Activated T-cell treated with anti-CD3 and anti-CD28 coated beads, Interleukin-2, amount 50 U/mL, for 1 hour (primary cell): ENCODE results near the gene IL16.

Experiments used
- DNase-seq: peaks from one replicate; pipeline ENCODE4 v3.0.0-alpha.2; 2020

The IL16 gene

DNA sequence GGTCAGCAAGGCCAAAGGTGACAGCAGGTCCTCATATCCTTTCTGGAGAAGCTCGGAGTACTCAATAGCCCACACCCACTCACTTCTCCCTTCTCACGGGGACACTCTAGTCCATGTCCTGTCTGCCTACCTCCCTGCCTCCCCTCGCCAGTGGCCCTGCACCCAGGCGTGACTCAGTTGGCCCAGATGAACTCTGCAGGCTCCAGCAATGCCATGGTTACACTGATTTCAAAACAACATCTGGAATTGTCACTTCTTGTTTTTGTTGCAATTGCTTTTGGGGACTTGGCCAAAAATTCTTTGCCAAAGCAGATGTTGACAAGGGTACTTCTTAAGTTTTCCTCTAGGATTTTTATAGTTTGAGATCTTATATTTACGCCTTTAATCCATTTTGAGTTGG lies 13.0 kb downstream of the IL16 start:
- DNase-seq = no peak

- DNase-seq = no peak
Measured at GRCh38 chr15:81211376-81211775, 14.7 kb downstream of the IL16 start.

- DNase-seq = no peak
Measured at GRCh38 chr15:81213982-81214381, 17.3 kb downstream of the IL16 start.

GRCh38 chr15:81215531-81215930 lies 18.9 kb downstream of the IL16 start:
- no peak for DNase-seq

- DNase-seq = no peak
Measured at GRCh38 chr15:81215983-81216382, 19.3 kb downstream of the IL16 start.

- no peak for DNase-seq
Measured at GRCh38 chr15:81216422-81216821, 19.7 kb downstream of the IL16 start.

DNA sequence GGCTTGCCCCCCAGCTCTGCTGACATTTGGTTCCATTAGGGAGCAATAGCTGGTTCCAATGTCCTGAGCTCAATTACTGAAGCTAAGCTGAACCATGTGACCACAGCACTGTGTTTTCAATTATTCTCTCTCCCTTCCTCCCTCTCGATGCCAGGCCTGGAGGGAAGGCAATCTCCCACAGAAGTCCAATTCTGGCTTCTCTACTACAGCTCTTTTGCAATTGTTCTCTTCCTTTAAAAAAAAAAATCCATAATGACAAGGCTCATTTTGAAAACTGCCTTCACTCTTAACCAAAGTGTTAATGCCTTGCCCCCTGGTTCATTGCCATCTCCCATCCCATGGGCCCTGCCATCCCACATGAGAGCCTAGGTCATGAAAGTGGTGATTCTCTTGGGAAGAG lies 24.8 kb downstream of the IL16 start:
- no peak for DNase-seq

DNA sequence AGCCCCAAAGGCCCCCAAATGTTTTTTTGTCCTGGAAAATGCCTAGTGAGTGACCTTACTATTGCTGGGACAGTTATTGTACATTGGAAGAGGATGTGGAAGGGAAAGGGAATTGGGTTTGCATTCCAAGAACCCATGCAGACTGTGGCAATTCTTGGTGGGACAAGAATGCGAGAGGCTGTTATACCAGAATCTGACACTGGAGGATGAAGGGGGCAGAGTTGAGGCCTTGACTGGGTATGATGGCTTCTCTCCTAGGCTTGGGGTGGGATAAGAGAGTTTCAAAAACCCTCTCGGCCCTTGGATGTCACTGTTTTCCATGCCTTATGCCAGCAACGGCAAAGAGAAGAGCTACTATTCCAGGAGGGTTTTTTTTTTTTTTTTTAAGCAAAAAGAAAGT lies 25.3 kb downstream of the IL16 start:
- DNase-seq = no peak

GRCh38 chr15:81223346-81223971 lies 26.8 kb downstream of the IL16 start:
- DNase-seq = no peak

- no peak for DNase-seq
Measured at GRCh38 chr15:81224232-81224631, 27.6 kb downstream of the IL16 start.

GRCh38 chr15:81225161-81225671 lies 28.5 kb downstream of the IL16 start:
- DNase-seq = no peak

DNA sequence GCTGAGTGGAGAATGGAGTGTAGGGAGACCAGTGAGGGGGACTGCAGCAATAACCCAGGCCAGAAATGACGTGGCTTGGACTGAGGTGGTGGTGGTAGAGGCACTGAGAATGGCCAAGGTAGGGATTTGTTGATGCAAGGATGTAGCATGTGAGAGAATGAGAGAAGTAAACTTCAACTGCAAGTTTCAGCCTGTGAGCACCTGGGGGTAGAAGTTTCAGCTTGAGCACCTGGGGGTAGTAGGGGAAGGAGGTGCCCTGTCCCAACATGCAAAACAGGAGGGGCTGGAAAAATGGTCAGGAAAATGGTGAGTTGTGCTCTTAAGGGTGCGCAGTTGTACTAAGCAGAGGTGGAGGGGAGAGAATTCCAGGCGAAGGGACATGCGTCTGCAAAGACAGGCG lies 31.0 kb downstream of the IL16 start:
- no peak for DNase-seq

- DNase-seq = no peak
Measured at GRCh38 chr15:81229586-81229985, 32.9 kb downstream of the IL16 start.

- no peak for DNase-seq
Measured at GRCh38 chr15:81235276-81236123, 38.8 kb downstream of the IL16 start.

- DNase-seq = no peak
Measured at GRCh38 chr15:81239190-81239589, 42.5 kb downstream of the IL16 start.

DNA sequence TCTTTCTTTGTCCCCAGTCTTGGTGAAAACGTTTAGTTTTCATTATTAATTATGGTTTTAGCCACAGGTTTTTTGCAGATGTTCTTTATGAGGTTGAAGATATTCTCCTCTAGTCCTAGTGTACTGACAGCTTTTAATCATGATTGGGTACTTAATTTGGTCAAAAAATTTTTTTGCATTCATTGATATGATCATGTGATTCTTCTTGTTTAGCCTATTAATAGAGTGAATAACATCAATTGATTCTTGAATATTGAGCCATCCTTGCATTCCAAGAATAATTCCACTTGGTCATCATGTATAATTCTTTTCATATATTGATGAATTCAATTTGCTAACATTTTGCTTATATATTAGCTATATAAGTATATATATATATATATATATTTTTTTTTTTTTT lies 46.1 kb downstream of the IL16 start:
- DNase-seq = no peak

- no peak for DNase-seq
Measured at GRCh38 chr15:81244306-81244705, 47.6 kb downstream of the IL16 start.

DNA sequence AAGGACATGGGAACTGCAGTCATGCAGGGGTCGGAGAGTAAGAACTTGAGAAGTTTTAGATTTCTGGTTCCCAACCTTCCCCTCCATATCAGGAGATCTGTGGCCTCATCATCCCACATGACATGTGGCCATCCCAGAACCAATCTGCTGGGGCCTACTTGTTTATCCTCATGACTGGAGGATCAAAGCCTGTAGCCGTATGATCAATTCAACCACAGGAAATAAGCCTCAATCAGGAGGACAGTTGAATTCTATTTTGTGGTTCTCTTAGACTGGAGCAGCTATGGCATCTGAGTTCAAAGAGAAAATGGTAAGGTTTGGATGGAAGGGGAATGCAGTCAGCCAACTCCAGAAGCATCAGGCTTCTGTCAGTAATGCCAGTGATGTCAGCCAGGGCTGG lies 57.2 kb downstream of the IL16 start:
- no peak for DNase-seq

DNA sequence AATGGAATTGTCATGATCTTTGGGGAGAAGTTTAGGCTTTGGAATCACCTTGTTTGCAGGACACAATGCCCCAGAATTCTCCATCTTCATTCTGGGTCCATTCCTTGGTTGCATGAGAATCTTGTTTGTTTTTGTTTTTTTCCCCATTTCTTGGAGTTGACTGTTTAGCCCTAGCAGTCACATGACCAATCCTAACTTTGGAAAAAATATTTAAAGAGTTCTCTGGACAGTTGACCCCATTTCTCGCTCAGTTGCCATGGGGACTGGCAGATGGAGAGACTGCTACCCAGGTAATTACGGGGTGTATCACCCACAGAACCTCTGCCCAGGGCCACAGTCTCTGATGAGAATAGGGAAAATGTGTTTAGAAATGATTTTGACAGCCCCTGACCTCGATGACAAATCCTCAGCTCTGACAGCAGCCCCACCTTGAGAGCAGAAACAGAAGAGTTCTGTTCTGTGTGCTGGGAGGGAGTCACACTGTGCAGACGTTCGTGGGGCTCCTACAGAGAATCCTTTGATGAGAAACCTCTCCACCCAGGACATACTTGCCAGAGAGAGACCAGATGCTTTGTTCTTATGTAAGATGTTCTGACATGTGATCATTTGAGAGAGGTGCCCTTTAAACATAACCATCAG lies 57.7 kb downstream of the IL16 start:
- DNase-seq = peak; percentile 32

- DNase-seq = no peak
Measured at GRCh38 chr15:81254916-81255290, 58.2 kb downstream of the IL16 start.

- DNase-seq = no peak
Measured at GRCh38 chr15:81255315-81255957, 58.8 kb downstream of the IL16 start.

- no peak for DNase-seq
Measured at GRCh38 chr15:81255958-81256320, 59.3 kb downstream of the IL16 start.

GRCh38 chr15:81256916-81257315 lies 60.2 kb downstream of the IL16 start:
- no peak for DNase-seq

DNA sequence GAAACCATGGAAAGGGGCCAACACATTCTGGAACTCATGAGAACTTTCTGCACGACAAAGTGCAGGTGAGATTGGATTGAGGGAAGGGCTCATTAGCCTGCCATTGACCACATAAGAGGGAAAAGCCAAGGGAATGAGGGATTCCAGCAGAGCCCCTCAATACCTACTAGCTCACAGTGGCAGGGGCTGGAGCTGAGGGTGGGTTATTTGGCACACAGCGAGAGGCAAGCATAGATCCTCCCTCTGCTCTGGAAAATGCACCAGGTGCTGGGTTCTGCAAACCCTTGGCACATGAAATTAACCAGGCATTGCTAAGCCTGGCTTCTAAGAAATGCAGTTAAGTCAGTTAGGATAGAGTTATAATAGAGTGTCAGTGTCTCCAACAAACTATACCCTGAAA lies 60.8 kb downstream of the IL16 start:
- DNase-seq = no peak
